ENCODE data around the gene PSMD8. TPM values are rescaled to one million over a fixed set of nuclear protein-coding genes. Genes with fewer than 3 reads are reported as not detected.

The PSMD8 gene
- total RNA-seq, 1 donor from 2014 or later = 131 TPM

- no peak for TF ChIP-seq CTCF (IDR thresholded peaks at IDR 0.05; ENCODE audit: unreplicated experiment)
- Mint-ChIP-seq H3K27ac (no peak within 1 kb of the TSS), H3K9me3 (no peaks in the 10 kb centered on the region), H3K4me1 (peaks cover 8% of the 10 kb centered on the region), H3K36me3 (no peaks in the 10 kb centered on the region), H3K4me3 (no peak within 1 kb of the TSS), H3K27me3 (ENCODE audit: low read depth) (peaks cover 31% of the 10 kb centered on the region)
- no peak for DNase-seq (ENCODE audit: low spot score in 2 of 2, unreplicated experiment in 2 of 2)
Observed at GRCh38 chr19:38433268-38433733, 58.9 kb downstream of the PSMD8 start, which contains the start of gene RYR1. Gene RYR1, plus strand, starts transcription at chr19:38433691. Its CDS starts 139 bp downstream, at chr19:38433830.

Other genes with a start within 250 kb of the PSMD8 start
- 3.9 to 4.2 TPM (median 4.0 TPM) in 3 replicates for gene DPF1, start 150.3 kb upstream of the PSMD8 start, total RNA-seq
- gene PPP1R14A, start 118.2 kb upstream of the PSMD8 start, total RNA-seq = 13.6 to 14.8 TPM (median 13.8 TPM) in 3 replicates
- 277 to 312 TPM (median 299 TPM) in 3 replicates for gene SPINT2, start 110.0 kb upstream of the PSMD8 start, total RNA-seq
- 4.2 to 5.9 TPM (median 4.6 TPM) in 3 replicates for gene C19orf33, start 70.3 kb upstream of the PSMD8 start, total RNA-seq
- gene YIF1B, start 58.6 kb upstream of the PSMD8 start, total RNA-seq = 29.9 to 34.1 TPM (median 31.5 TPM) in 3 replicates
- gene KCNK6, start 54.7 kb upstream of the PSMD8 start, total RNA-seq = 2.8 to 2.9 TPM (median 2.9 TPM) in 3 replicates
- 26.4 to 30.3 TPM (median 26.6 TPM) in 3 replicates for gene CATSPERG, start 38.7 kb upstream of the PSMD8 start, total RNA-seq
- 1.3 to 2.4 TPM (median 2.0 TPM) in 3 replicates for gene GGN, start 13.5 kb downstream of the PSMD8 start, total RNA-seq
- gene SPRED3, start 14.1 kb downstream of the PSMD8 start, total RNA-seq = 6.7 to 7.1 TPM (median 7.0 TPM) in 3 replicates
- gene FAM98C, start 28.5 kb downstream of the PSMD8 start, total RNA-seq = 17.9 to 20.6 TPM (median 18.8 TPM) in 3 replicates
- 1.1 to 1.7 TPM (median 1.2 TPM) in 3 replicates for gene RASGRP4, start 51.6 kb downstream of the PSMD8 start, total RNA-seq
- gene RYR1, start 59.1 kb downstream of the PSMD8 start, total RNA-seq = 0.20 to 0.49 TPM (median 0.27 TPM) in 3 replicates
- 3.9 to 5.6 TPM (median 4.9 TPM) in 3 replicates for gene MAP4K1, start 243.4 kb downstream of the PSMD8 start, total RNA-seq
- gene EIF3K, start 244.6 kb downstream of the PSMD8 start, total RNA-seq = 198 to 213 TPM (median 201 TPM) in 3 replicates